Endothelial cell of umbilical vein (primary cell): ENCODE measurements around the gene CHD9NB. TPM values are rescaled to one million over a fixed set of nuclear protein-coding genes. Genes with fewer than 3 reads are reported as not detected.

ENCODE experiments used
- BruUV-seq: library from RNA; stranded (reverse); fragments of 400-500 nt; replicated peaks from 2 replicates; lab custom pipeline; 2021; lab: Mats Ljungman, UMichigan
- CTCF ChIA-PET: fragments of 300-600, 350-600 bp; sonication (Branson Sonifier 250); formaldehyde crosslinking; loops from one replicate; lab custom pipeline; 2021; ENCODE audit warnings: antibody characterized with exemption, inconsistent platforms; lab: Charles Lee
- POLR2A ChIA-PET: fragments of 300-600, 350-600 bp; sonication (Branson Sonifier 250); formaldehyde crosslinking; loops from one replicate; lab custom pipeline; 2021; ENCODE audit warnings: antibody characterized with exemption, inconsistent platforms; lab: Charles Lee
- DNase-seq: peaks from one replicate; pipeline ENCODE4 v3.0.0-alpha.2; 2011; ENCODE audit warnings: low read depth, low spot score
- FAIRE-seq: peaks from 2 replicates; lab custom pipeline; 2011; peaks lifted over from hg19 to GRCh38; lab: Jason Lieb, UNC
- H2AFZ ChIP-seq: 2 replicates; pipeline ENCODE4 v1.6.0; 2012; ENCODE audit warnings: low read depth, low read length, control low read depth, inconsistent platforms
- H3K27ac ChIP-seq: 2 replicates; pipeline ENCODE4 v1.5.1; 2011; ENCODE audit warnings: low read depth, mild to moderate bottlenecking, control low read depth, low read length, moderate library complexity; ENCODE audit not compliant: insufficient read depth
- H3K27me3 ChIP-seq, 2 experiments: 2 replicates each; pipeline versions ENCODE4 v1.6.0 to v1.6.1; 2011; ENCODE audit warnings: low read length in 2 of 2, mixed read lengths in 1 of 2; ENCODE audit not compliant: control insufficient read depth in 2 of 2, insufficient read depth in 2 of 2
- H3K36me3 ChIP-seq, 2 experiments: 2 replicates in 1 of 2; 3 replicates in 1 of 2; pipeline ENCODE4 v1.5.1; 2011; ENCODE audit warnings: low read length in 2 of 2, mild to moderate bottlenecking in 1 of 2, moderate library complexity in 1 of 2; ENCODE audit not compliant: control insufficient read depth in 2 of 2, insufficient read depth in 2 of 2; ENCODE audit errors: extremely low read depth in 1 of 2
- H3K4me1 ChIP-seq: 3 replicates; pipeline ENCODE4 v1.5.1; 2011; ENCODE audit warnings: mild to moderate bottlenecking, low read length; ENCODE audit not compliant: control insufficient read depth, insufficient read depth; ENCODE audit errors: extremely low read depth
- H3K4me2 ChIP-seq: 2 replicates; pipeline ENCODE4 v1.6.1; 2011; ENCODE audit warnings: low read length, control low read depth, mixed read lengths; ENCODE audit not compliant: insufficient read depth
- H3K4me3 ChIP-seq, 3 experiments: fragments of 200-600 bp in 1 of 3; sonication (generic), shearing (Covaris generic) in 1 of 3; replicated peaks in 1 of 3; 2 replicates each; pipeline ENCODE4 v1.5.1; 2011 to 2016; ENCODE audit warnings: control low read depth in 3 of 3, low read length in 3 of 3, mild to moderate bottlenecking in 2 of 3, inconsistent platforms in 1 of 3, low read depth in 1 of 3, moderate library complexity in 1 of 3; ENCODE audit not compliant: insufficient read depth in 1 of 3
- H3K79me2 ChIP-seq: 2 replicates; pipeline ENCODE4 v1.6.0; 2012; ENCODE audit warnings: low read length, inconsistent platforms; ENCODE audit not compliant: control insufficient read depth, insufficient read depth
- H3K9ac ChIP-seq: replicated peaks from 2 replicates; pipeline ENCODE3; 2011; ENCODE audit warnings: low read length, control low read depth; ENCODE audit not compliant: insufficient read depth; ENCODE audit errors: extremely low read depth
- H3K9me1 ChIP-seq: replicated peaks from 3 replicates; pipeline ENCODE4 v1.6.0; 2011; ENCODE audit warnings: mild to moderate bottlenecking, low read length; ENCODE audit not compliant: control insufficient read depth, insufficient read depth; ENCODE audit errors: extremely low read depth
- H3K9me3 ChIP-seq: replicated peaks from 2 replicates; pipeline ENCODE4 v1.5.1; 2012; ENCODE audit warnings: low read length, inconsistent platforms; ENCODE audit not compliant: control insufficient read depth, insufficient read depth
- H4K20me1 ChIP-seq: replicated peaks from 2 replicates; pipeline ENCODE3; 2011; ENCODE audit warnings: mild to moderate bottlenecking, low read length; ENCODE audit not compliant: control insufficient read depth, insufficient read depth; ENCODE audit errors: extremely low read depth
- CTCF ChIP-seq, 2 donors: IDR thresholded peaks; 1 replicate in 1 of 2; 2 replicates in 1 of 2; pipeline ENCODE4 v1.5.1; 2011; ENCODE audit warnings: low read length in 2 of 2, mild to moderate bottlenecking in 2 of 2, moderate library complexity in 2 of 2, control low read depth in 1 of 2, inconsistent platforms in 1 of 2, low read depth in 1 of 2; ENCODE audit not compliant: insufficient read depth in 1 of 2; ENCODE audit errors: extremely low read depth in 1 of 2
- EZH2 ChIP-seq: IDR thresholded peaks from 2 replicates; pipeline ENCODE4 v1.6.1; 2012; ENCODE audit warnings: borderline replicate concordance, low read depth, mild to moderate bottlenecking, moderate library complexity, low read length, inconsistent platforms; ENCODE audit not compliant: severe bottlenecking
- FOS ChIP-seq: IDR thresholded peaks from 2 replicates; pipeline ENCODE4 v1.6.1; 2011; ENCODE audit warnings: mild to moderate bottlenecking, low read length, moderate library complexity, borderline replicate concordance; ENCODE audit not compliant: insufficient read depth
- GATA2 ChIP-seq: IDR thresholded peaks from 2 replicates; pipeline ENCODE4 v1.7.0; 2011; ENCODE audit warnings: low read depth, mild to moderate bottlenecking, moderate library complexity, mixed read lengths, low read length; ENCODE audit not compliant: insufficient read length, insufficient read depth
- JUN ChIP-seq: IDR thresholded peaks from 2 replicates; pipeline ENCODE4 v1.6.1; 2011; ENCODE audit warnings: borderline replicate concordance, low read depth; ENCODE audit not compliant: insufficient read length, insufficient read depth
- MYC ChIP-seq: IDR thresholded peaks from one replicate; pipeline ENCODE4 v1.6.1; 2011; ENCODE audit warnings: mild to moderate bottlenecking, low read depth, low read length
- POLR2A ChIP-seq: IDR thresholded peaks from 2 replicates; pipeline ENCODE4 v1.6.1; 2012; ENCODE audit warnings: low read depth, mild to moderate bottlenecking, control low read depth, low read length
- POLR2AphosphoS5 ChIP-seq: IDR thresholded peaks from 2 replicates; pipeline ENCODE4 v1.6.1; 2012; ENCODE audit warnings: low read depth, mild to moderate bottlenecking, control low read depth, low read length, moderate library complexity; ENCODE audit not compliant: insufficient read depth
- dilution Hi-C: fragments of 300-500 bp; cut with MboI; formaldehyde crosslinking; loops from one replicate; pipeline ENCODE4 v1.15.0; 2019; ENCODE audit warnings: low sequenced_read_pairs; ENCODE audit not compliant: extremely low pct_ligation_motif_present
- intact Hi-C: fragments of 100-400 bp; cut with micrococcal nuclease; formaldehyde crosslinking; loops from one replicate; pipeline ENCODE4 v1.10.0; 2022
- polyA plus RNA-seq, 4 experiments: library from polyadenylated mRNA; depleted of rRNA in 3 of 4; stranded (reverse) in 3 of 4; unstranded in 1 of 4; fragments of >200 nt; gene quantifications; 2 replicates each; pipeline versions ENCODE4 v1.2.1 to v1.2.3, GENCODE V29; 2011 to 2012; ENCODE audit warnings: missing spikeins in 1 of 4
- total RNA-seq: library from RNA; stranded (reverse); gene quantifications from 2 replicates; pipeline ENCODE4 v1.2.3, GENCODE V29; 2021
- TF ChIP-seq, protein P1 (sequence below): IDR thresholded peaks from 2 replicates; pipeline ENCODE4 v1.6.1; 2011; ENCODE audit not compliant: insufficient read depth, insufficient read length

Gene CHD9NB
- total and polyA plus RNA-seq, 2 donors (not counting 3 experiments of a cell fraction or from before 2014, with no cell fraction given): 0.44 to 0.66 TPM

GRCh38 chr16:53084746-53085334 is 32.1 kb upstream of the CHD9NB start:
- POLR2A ChIA-PET: no interaction called here
- Histone ChIP-seq H3K9ac (no peak overlapping the region), H3K9me3 (no peaks in the 10 kb centered on the region), H3K9me1 (no peaks in the 10 kb centered on the region), H3K27ac (no peak overlapping the region), H3K36me3 (no peaks in the 10 kb centered on the region), H3K4me1 (peaks cover 36% of the 10 kb centered on the region), H4K20me1 (no peaks in the 10 kb centered on the region), H3K27me3 (no peaks in the 10 kb centered on the region), H2AFZ (no peak overlapping the region), H3K79me2 (no peaks in the 10 kb centered on the region), H3K4me2 (no peak overlapping the region), H3K4me3 (no peak overlapping the region)
- FAIRE-seq: no peak
- CTCF ChIA-PET: interaction anchor here (1.7 kb wide), 1 partner anchor 27 kb away, joined by 5 read pairs; no protein-coding TSS in a partner anchor
- no TSS peak for BruUV-seq
- dilution Hi-C loops: no loop called here
- DNase-seq: no peak
- TF ChIP-seq JUN (no peak), EZH2 (no peak), CTCF (IDR thresholded peaks at IDR 0.05; ENCODE audit: extremely low read depth in 1 of 2, insufficient read depth in 1 of 2, low read depth in 1 of 2, low read length in 2 of 2) (no peak), MYC (no peak), POLR2A (no peak), FOS (no peak), POLR2AphosphoS5 (no peak), GATA2 (no peak)
- TF ChIP-seq, protein P1, sequence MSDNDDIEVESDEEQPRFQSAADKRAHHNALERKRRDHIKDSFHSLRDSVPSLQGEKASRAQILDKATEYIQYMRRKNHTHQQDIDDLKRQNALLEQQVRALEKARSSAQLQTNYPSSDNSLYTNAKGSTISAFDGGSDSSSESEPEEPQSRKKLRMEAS: no peak
- intact Hi-C loops: no loop called here
